SU-DHL-6 (cell line): ENCODE results near the gene SH3BGRL2.
"Not testable (repeated sequence)": the region's sequence is repeated elsewhere in the genome, so short reads cannot be mapped to it uniquely, and the experiment has no call there.

Source experiments
- EZH2phosphoT487 ChIP-seq: fragments of 200-600 bp; sonication (generic), shearing (Covaris generic); conservative IDR thresholded peaks from 2 replicates; pipeline ENCODE4 v1.6.1; 2018; ENCODE audit warnings: mild to moderate bottlenecking, antibody characterized with exemption, low read length, moderate library complexity, mixed read lengths
- TF ChIP-seq, protein P1 (sequence below): fragments of 200-600 bp; sonication (generic); IDR thresholded peaks from one replicate; pipeline ENCODE4 v1.5.1; 2017; ENCODE audit warnings: antibody characterized with exemption, mild to moderate bottlenecking, low read length, moderate library complexity; ENCODE audit not compliant: insufficient read depth, poor library complexity, severe bottlenecking

DNA sequence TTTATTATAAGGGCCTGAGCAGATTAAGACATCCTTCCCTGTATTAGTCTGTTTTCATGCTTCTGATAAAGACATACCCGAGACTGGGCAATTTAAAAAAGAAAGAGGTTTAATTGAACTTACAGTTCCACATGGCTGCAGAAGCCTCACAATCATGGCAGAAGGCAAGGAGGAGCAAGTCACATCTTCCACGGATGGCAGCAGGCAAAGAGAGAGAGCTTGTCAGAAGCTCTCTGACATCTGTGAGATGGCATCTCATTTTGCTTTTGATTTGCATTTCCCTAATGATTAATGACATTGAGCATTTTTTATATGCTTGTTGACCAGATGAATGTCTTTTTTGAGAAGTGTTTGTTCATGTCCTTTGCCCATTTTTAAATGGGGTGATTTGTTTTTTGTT, 114.2 kb downstream of the SH3BGRL2 start:
- TF ChIP-seq, protein P1, sequence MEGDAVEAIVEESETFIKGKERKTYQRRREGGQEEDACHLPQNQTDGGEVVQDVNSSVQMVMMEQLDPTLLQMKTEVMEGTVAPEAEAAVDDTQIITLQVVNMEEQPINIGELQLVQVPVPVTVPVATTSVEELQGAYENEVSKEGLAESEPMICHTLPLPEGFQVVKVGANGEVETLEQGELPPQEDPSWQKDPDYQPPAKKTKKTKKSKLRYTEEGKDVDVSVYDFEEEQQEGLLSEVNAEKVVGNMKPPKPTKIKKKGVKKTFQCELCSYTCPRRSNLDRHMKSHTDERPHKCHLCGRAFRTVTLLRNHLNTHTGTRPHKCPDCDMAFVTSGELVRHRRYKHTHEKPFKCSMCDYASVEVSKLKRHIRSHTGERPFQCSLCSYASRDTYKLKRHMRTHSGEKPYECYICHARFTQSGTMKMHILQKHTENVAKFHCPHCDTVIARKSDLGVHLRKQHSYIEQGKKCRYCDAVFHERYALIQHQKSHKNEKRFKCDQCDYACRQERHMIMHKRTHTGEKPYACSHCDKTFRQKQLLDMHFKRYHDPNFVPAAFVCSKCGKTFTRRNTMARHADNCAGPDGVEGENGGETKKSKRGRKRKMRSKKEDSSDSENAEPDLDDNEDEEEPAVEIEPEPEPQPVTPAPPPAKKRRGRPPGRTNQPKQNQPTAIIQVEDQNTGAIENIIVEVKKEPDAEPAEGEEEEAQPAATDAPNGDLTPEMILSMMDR = not testable (repeated sequence)
- TF ChIP-seq EZH2phosphoT487 = not testable (repeated sequence)
